Stimulated activated CD4-positive, alpha-beta T cell treated with anti-CD3 and anti-CD28 coated beads, Interleukin-2, amount 100 ng/mL, for 4 hours (primary cell): ENCODE results near the gene OGG1.

Experiments
- DNase-seq: peaks from one replicate; pipeline ENCODE4 v3.0.0-alpha.2; 2020; ENCODE audit warnings: low read depth

Gene OGG1

DNA sequence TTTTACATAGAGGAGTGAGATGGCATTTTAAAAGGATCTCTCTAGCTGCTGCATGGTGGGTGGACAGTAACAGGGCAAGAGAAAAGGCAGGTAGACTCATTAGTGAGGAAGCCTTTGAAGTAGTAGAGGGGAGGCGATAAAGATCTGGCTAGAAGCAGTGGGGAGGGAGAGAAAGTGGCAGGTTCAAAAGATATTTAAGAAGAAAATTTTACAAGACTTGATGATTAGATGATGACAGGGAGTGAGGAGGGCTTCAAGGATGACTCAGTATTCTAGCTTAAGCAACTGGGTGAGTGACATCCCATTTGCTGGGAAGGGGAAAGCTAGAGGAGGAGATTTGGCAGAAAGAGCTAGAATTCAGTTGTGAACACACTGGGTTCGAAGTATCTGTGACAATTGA, 22.0 kb upstream of the OGG1 start:
- no peak for DNase-seq

DNA sequence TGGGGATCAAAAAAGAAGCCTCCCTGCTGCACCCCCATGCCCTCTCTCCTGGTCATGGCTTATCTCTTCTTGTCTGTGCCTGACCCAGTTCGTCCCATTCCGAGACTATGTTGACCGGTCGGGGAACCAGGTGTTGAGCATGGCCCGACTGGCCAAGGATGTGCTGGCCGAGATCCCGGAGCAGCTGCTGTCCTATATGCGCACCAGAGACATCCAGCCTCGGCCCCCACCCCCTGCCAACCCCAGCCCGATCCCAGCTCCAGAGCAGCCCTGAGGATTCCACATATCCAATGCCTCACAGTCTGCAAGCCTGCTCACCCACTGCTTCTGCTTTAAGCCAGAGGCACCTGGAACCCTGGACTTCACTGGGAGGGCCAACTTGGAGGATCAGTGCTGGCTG, 20.3 kb upstream of the OGG1 start:
- no peak for DNase-seq

- no peak for DNase-seq
Observed at GRCh38 chr3:9730657-9731205, 19.0 kb upstream of the OGG1 start.

DNA sequence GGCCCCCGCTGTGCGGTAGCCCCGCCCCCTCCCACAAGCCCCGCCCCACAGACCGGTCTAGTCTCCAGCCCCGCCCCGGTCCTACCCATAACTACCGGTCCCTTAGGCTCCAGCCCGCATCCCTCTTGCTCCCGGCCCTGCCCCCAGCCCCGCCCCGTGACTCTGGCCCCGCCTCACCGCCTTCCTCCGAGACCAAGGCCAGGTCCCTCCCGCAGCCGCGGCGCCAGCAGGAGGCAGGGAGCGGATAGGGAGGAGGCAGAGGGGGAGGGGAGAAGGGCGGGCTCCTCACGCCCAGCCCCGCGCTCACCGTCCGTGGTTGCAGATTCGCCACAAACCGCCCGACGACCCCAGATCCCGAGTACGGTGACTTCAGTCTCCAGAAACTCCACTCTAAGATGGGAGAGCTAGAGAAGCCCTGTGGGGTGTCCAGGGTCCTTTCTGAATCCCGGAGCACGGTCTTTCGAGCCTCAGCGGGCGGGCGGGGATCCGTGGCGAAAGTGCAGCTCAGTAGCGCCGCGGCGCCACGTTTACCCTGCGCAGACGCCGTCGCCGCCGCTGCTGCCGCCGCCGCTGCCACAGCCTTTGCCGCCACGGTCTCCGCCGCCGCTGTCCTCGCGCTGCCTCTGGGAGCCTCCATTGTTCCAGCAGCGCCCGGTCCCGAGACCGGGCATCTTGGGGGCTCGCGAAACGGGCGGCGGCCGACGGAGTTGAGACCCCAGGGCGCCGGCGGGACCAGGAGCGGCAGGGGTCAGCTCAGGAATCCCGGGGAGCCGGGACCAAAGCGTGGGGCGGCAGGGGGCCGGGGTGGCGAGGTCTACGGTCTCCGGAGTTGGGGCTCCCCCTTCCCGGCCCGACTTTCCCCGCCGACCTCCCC, 18.3 kb upstream of the OGG1 start, which contains the start of gene BRPF1:
Gene BRPF1 (plus strand): TSS at position 530 of the 874 bp plus-strand sequence. CDS start 2,406 bp downstream, outside the sequence.
- peak; percentile 100 for DNase-seq

GRCh38 chr3:9732080-9732739, 17.5 kb upstream of the OGG1 start:
- DNase-seq: no peak

GRCh38 chr3:9732740-9733115, 17.0 kb upstream of the OGG1 start:
- DNase-seq: no peak

GRCh38 chr3:9736831-9737230, 12.9 kb upstream of the OGG1 start:
- DNase-seq: no peak

- no peak for DNase-seq
Observed at GRCh38 chr3:9739181-9739580, 10.6 kb upstream of the OGG1 start.

- no peak for DNase-seq
Observed at GRCh38 chr3:9742560-9742959, 7.2 kb upstream of the OGG1 start.

DNA sequence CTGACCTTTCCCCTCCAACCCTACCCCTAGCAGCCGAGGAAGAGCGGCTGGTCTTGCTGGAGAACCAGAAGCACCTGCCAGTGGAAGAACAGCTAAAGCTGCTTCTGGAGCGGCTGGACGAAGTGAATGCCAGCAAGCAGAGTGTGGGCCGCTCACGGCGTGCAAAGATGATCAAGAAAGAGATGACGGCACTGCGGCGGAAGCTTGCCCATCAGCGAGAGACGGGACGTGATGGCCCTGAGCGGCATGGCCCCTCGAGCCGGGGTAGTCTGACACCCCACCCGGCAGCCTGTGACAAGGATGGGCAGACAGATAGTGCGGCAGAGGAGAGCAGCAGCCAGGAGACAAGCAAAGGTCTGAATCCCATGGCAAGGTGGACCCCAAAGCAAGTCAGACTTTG, 6.2 kb upstream of the OGG1 start:
- no peak for DNase-seq

DNA sequence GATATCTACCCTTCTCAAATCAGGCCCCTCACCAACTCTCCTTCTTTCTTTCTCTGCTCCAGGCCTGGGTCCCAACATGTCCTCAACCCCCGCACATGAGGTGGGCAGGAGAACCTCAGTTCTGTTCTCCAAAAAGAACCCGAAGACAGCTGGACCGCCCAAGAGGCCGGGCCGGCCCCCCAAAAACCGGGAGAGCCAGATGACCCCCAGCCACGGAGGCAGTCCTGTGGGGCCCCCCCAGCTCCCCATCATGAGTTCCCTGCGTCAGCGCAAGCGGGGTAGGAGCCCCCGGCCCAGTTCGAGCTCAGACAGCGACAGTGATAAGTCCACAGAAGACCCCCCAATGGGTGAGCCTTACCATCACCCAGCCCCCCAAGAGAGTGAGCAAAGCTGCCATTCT, 5.6 kb upstream of the OGG1 start:
- DNase-seq: no peak

DNA sequence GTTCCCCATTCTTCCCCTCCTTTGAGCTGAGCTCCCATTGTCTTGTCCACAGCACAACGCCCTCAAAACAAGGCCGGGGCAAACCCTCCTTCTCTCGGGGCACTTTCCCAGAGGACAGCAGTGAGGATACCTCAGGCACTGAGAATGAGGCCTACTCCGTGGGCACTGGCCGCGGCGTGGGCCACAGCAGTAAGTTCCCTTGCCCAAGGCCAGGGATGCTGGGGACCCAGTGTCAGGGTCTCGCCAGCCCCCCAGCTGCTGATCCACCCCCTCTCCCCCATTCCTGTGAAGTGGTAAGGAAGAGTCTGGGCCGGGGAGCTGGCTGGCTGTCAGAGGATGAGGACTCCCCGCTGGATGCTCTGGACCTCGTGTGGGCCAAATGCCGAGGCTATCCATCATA, 4.2 kb upstream of the OGG1 start:
- no peak for DNase-seq

- no peak for DNase-seq
Observed at GRCh38 chr3:9746330-9746729, 3.4 kb upstream of the OGG1 start.

DNA sequence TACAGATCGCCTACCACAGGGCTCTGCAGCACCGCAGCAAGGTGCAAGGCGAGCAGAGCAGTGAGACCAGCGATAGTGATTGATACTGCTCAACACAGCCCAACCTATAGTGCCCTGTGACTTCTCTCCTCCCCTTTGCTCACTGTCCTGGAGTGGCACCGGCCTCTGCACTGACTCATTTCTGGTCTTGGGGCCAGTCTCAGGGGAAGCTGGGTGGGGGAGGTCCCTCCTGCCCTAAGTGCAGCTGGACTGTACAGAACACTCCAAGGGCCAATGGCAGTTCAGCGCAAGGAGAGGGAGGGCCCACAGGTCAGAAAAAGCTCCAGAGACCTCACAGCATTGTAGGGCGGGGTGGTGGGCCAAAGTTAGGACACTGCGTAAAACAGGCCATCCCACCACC, 2.5 kb upstream of the OGG1 start:
- DNase-seq: no peak

- no peak for DNase-seq
Observed at GRCh38 chr3:9748031-9748430, 1.7 kb upstream of the OGG1 start.

DNA sequence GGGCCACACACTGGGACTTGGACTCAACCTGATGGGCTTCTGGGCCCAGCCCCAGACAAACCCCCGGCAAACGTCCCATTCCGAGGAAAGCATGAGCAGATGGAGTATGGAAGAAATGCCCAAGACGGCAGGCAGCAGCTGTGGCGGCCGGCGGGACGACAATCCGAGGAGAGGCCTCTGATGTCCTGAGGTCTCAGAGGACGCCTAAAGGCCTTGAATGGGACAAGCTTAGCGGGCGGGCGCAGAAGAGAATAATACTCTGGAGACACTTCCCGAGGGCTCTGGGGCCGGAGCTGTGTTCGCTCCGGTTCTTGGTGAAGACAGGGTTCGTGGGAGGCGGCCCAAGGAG, 482 bp upstream of the OGG1 start:
- DNase-seq: no peak

GRCh38 chr3:9750556-9751411, 1.0 kb downstream of the OGG1 start:
- DNase-seq: no peak

- no peak for DNase-seq
Observed at GRCh38 chr3:9754678-9755077, 4.9 kb downstream of the OGG1 start.

DNA sequence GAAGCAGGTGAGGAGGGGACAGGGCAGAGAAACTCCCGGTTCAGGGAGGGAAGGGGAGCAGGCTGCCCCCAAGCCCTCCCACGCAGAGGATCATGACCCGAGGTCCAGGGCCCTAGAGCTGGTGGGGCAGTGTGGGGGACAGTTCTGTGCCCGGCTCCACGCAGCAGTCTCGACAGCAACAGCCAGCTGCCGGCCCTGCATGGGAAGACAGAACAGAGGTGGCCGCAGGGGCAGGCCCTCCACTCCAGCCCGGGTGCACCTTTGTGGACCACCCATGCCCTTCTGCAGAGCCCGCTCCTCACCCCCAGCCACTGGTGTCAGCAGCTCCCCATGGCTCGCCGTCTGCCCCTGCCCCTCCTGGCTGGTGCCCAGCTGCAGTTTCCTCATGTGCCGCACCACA, 7.7 kb downstream of the OGG1 start:
- no peak for DNase-seq

DNA sequence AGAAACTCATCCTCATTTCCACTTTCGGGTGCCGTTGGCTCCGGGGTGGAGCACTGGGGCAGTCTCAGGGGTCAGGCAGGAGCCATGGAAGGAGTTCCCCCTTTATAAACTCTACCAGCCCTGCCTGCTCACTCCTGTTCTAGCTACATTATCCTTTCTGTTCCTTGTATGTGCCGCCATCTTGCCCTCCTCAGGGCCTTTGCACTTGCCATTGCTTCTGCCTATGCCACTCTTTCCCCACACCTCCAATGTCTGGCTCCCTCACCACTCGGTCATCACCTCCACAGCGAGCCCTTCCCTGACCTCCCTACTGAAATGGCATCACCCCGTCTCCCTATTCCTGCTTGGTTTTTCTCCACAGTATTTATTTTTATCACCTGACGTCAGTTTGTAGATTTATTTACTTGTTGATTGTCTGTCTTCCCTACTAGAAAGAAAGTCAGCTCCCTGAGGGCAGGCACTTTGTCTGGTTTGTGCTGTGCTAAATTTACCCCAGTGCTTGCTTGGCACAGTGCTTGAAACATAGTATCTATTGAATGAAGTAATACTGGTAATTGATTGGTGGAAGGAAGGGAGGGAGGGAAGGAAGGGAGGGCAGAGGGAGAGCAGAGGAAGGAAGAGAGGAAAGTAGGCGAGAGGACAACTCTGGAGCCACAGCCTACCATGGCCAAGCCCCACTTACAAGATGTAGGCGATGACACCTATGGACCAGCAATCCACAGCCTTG, 11.2 kb downstream of the OGG1 start:
- no peak for DNase-seq

GRCh38 chr3:9761919-9762318, 12.2 kb downstream of the OGG1 start:
- no peak for DNase-seq

- DNase-seq: no peak
Observed at GRCh38 chr3:9762871-9763270, 13.1 kb downstream of the OGG1 start.
